H9 (cell line): ENCODE results near the gene ABCA1. TPM values are rescaled to one million over a fixed set of nuclear protein-coding genes. Genes with fewer than 3 reads are reported as not detected.
"Not testable (repeated sequence)": the region's sequence is repeated elsewhere in the genome, so short reads cannot be mapped to it uniquely, and the experiment has no call there.

Experiments used
- DNase-seq: peaks from one replicate; pipeline ENCODE4 v3.0.0-alpha.2; 2017
- H2AFZ ChIP-seq: one replicate; pipeline ENCODE4 v1.6.1; 2013; ENCODE audit warnings: mild to moderate bottlenecking, low read length, control low read depth, moderate library complexity
- H2AK5ac ChIP-seq: 2 replicates; pipeline ENCODE4 v1.6.1; 2013; ENCODE audit warnings: low read length, control low read depth, mixed read lengths; ENCODE audit not compliant: insufficient read length
- H2BK120ac ChIP-seq: one replicate; pipeline ENCODE4 v1.6.1; 2013; ENCODE audit warnings: low read depth, mild to moderate bottlenecking, low read length, control low read depth, inconsistent platforms; ENCODE audit not compliant: poor library complexity, severe bottlenecking
- H2BK12ac ChIP-seq: 2 replicates; pipeline ENCODE4 v1.6.1; 2013; ENCODE audit warnings: low read length, control low read depth, mixed read lengths, low read depth; ENCODE audit not compliant: insufficient read length
- H2BK15ac ChIP-seq: 2 replicates; pipeline ENCODE4 v1.6.1; 2013; ENCODE audit warnings: low read depth, low read length, control low read depth
- H2BK20ac ChIP-seq: one replicate; pipeline ENCODE4 v1.6.1; 2013; ENCODE audit warnings: low read depth, mild to moderate bottlenecking, low read length, control low read depth, inconsistent platforms; ENCODE audit not compliant: poor library complexity, severe bottlenecking
- H2BK5ac ChIP-seq: 2 replicates; pipeline ENCODE4 v1.6.1; 2013; ENCODE audit warnings: low read length, control low read depth, mixed read lengths; ENCODE audit not compliant: insufficient read length
- H3K14ac ChIP-seq: 2 replicates; pipeline ENCODE4 v1.6.1; 2013; ENCODE audit warnings: low read length, control low read depth; ENCODE audit not compliant: insufficient read depth
- H3K18ac ChIP-seq: 2 replicates; pipeline ENCODE4 v1.6.1; 2013; ENCODE audit warnings: low read depth, mild to moderate bottlenecking, mixed read lengths, low read length, control low read depth; ENCODE audit not compliant: insufficient read length
- H3K23ac ChIP-seq: 2 replicates; pipeline ENCODE4 v1.6.1; 2013; ENCODE audit warnings: low read length, control low read depth, mixed read lengths, low read depth; ENCODE audit not compliant: insufficient read length
- H3K23me2 ChIP-seq: 2 replicates; pipeline ENCODE4 v1.6.1; 2013; ENCODE audit warnings: low read depth, mild to moderate bottlenecking, mixed read lengths, low read length, control low read depth; ENCODE audit not compliant: insufficient read length, poor library complexity, severe bottlenecking
- H3K27ac ChIP-seq: 2 replicates; pipeline ENCODE4 v1.5.1; 2013; ENCODE audit warnings: low read length, control low read depth, mixed read lengths, low read depth; ENCODE audit not compliant: insufficient read length
- H3K27me3 ChIP-seq: 2 replicates; pipeline ENCODE4 v1.6.1; 2013; ENCODE audit warnings: low read length, control low read depth, inconsistent platforms; ENCODE audit not compliant: insufficient read depth
- H3K4ac ChIP-seq: 2 replicates; pipeline ENCODE4 v1.6.1; 2013; ENCODE audit warnings: low read depth, mild to moderate bottlenecking, control low read depth, inconsistent platforms, low read length, moderate library complexity
- H3K4me1 ChIP-seq: 2 replicates; pipeline ENCODE4 v1.6.1; 2013; ENCODE audit warnings: low read length, control low read depth, inconsistent platforms; ENCODE audit not compliant: insufficient read depth
- H3K4me2 ChIP-seq: 2 replicates; pipeline ENCODE4 v1.6.1; 2013; ENCODE audit warnings: low read length, control low read depth, mixed read lengths; ENCODE audit not compliant: insufficient read length, insufficient read depth
- H3K56ac ChIP-seq: 2 replicates; pipeline ENCODE4 v1.6.1; 2013; ENCODE audit warnings: low read depth, mild to moderate bottlenecking, mixed read lengths, low read length, control low read depth; ENCODE audit not compliant: insufficient read length
- H3K79me1 ChIP-seq: 2 replicates; pipeline ENCODE4 v1.6.1; 2013; ENCODE audit warnings: low read depth, mild to moderate bottlenecking, moderate library complexity, low read length, control low read depth, inconsistent platforms; ENCODE audit not compliant: insufficient read depth, poor library complexity, severe bottlenecking
- H3K79me2 ChIP-seq: 2 replicates; pipeline ENCODE4 v1.6.1; 2013; ENCODE audit warnings: low read length, control low read depth, inconsistent platforms; ENCODE audit not compliant: insufficient read depth
- H3K9ac ChIP-seq: 2 replicates; pipeline ENCODE4 v1.6.1; 2013; ENCODE audit warnings: low read length, control low read depth, mixed read lengths; ENCODE audit not compliant: insufficient read length; ENCODE audit errors: extremely low read depth
- H3K9me3 ChIP-seq: one replicate; pipeline ENCODE4 v1.6.1; 2013; ENCODE audit warnings: low read depth, low read length, inconsistent platforms; ENCODE audit not compliant: control insufficient read depth
- H3T11ph ChIP-seq: one replicate; pipeline ENCODE4 v1.6.1; 2013; ENCODE audit warnings: mild to moderate bottlenecking, low read length, control low read depth, inconsistent platforms
- H4K20me1 ChIP-seq: one replicate; pipeline ENCODE4 v1.6.1; 2013; ENCODE audit not compliant: control insufficient read depth, insufficient read length, insufficient read depth
- H4K5ac ChIP-seq: 2 replicates; pipeline ENCODE4 v1.6.1; 2013; ENCODE audit warnings: low read depth, mild to moderate bottlenecking, mixed read lengths, low read length, control low read depth; ENCODE audit not compliant: insufficient read length
- H4K8ac ChIP-seq: replicated peaks from 2 replicates; pipeline ENCODE4 v1.6.1; 2013; ENCODE audit warnings: low read length, control low read depth, mixed read lengths, low read depth; ENCODE audit not compliant: insufficient read length
- H4K91ac ChIP-seq: 2 replicates; pipeline ENCODE4 v1.6.1; 2013; ENCODE audit warnings: low read depth, mild to moderate bottlenecking, moderate library complexity, mixed read lengths, low read length, control low read depth; ENCODE audit not compliant: insufficient read length
- H3K27ac Mint-ChIP-seq, 3 experiments: 2 replicates in 2 of 3; 3 replicates in 1 of 3; pipeline ENCODE4 v1.8.0; 2020 to 2021; ENCODE audit warnings: mixed read lengths in 3 of 3, mild to moderate bottlenecking in 1 of 3, moderate library complexity in 1 of 3
- H3K27me3 Mint-ChIP-seq: 2 replicates; pipeline ENCODE4 v1.8.0; 2021; ENCODE audit warnings: low read depth, mild to moderate bottlenecking, moderate library complexity, mixed read lengths
- H3K36me3 Mint-ChIP-seq, 3 experiments: 2 replicates in 2 of 3; 3 replicates in 1 of 3; pipeline ENCODE4 v1.8.0; 2020 to 2021; ENCODE audit warnings: low read depth in 3 of 3, mixed read lengths in 3 of 3; ENCODE audit not compliant: insufficient read depth in 1 of 3
- H3K4me1 Mint-ChIP-seq, 2 experiments: 2 replicates each; pipeline ENCODE4 v1.8.0; 2020; ENCODE audit warnings: mixed read lengths in 2 of 2
- H3K4me3 Mint-ChIP-seq, 2 experiments: 2 replicates in 1 of 2; 3 replicates in 1 of 2; pipeline ENCODE4 v1.8.0; 2020 to 2021; ENCODE audit warnings: mild to moderate bottlenecking in 2 of 2, mixed read lengths in 2 of 2, moderate library complexity in 1 of 2
- H3K9me3 Mint-ChIP-seq, 2 experiments: 2 replicates in 1 of 2; 3 replicates in 1 of 2; pipeline ENCODE4 v1.8.0; 2020; ENCODE audit warnings: mild to moderate bottlenecking in 2 of 2, mixed read lengths in 2 of 2, moderate library complexity in 1 of 2
- WGBS: extraction: QIAGEN DNeasy Blood & Tissue Kit; methylation state at CpG from one replicate; pipeline ENCODE4 v1.1.7; 2013; ENCODE audit warnings: missing lambda C conversion rate, low lambda C conversion rate, mixed read lengths; ENCODE audit not compliant: insufficient read length; ENCODE audit errors: extremely low coverage; 5-methylcytosine and 5-hydroxymethylcytosine counted together
- total RNA-seq: library from RNA; stranded (reverse); gene quantifications from 2 replicates; pipeline ENCODE4 v1.2.1, GENCODE V29; 2021
- TF ChIP-seq, protein P1 (sequence below): fragments of 200-600 bp; sonication (generic); conservative IDR thresholded peaks from 3 replicates; pipeline ENCODE4 v1.8.0; 2021; ENCODE audit warnings: antibody characterized with exemption, mild to moderate bottlenecking

The ABCA1 gene
- total RNA-seq, 1 experiment from 2014 or later = 16.6 TPM

DNA sequence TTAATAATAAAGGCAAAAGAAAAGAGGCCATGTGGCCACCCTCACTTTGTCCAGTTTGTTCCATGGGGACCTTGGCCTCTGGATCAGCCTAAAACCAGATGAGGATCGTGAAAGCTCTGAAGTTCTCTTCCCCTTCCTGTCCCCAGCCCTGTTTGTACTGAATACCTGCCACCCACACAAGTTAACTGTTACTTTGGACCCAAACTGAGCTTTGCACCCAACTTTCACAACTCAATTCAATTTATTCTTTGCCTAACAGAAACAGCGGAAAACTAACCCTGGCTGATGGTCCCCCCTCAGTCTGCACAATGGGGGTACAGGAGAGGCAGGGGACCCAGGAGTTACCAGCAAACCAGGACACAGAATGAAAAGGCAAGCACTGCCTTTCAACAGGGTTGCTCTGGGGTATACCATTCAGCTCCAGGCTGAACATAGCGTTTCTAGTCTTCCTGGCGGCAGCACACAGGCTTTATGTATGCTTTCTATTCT is 28.2 kb downstream of the ABCA1 start:
- WGBS = no CpG with 5 or more reads among the region's 4 CpGs
- DNase-seq = no peak
- no peak overlapping the region for H3K4ac ChIP-seq
- no peak overlapping the region for H2BK120ac ChIP-seq
- no peak overlapping the region for H3K9ac ChIP-seq
- H3K27me3 Mint-ChIP-seq = no peaks in the 10 kb centered on the region
- no peak overlapping the region for H2AK5ac ChIP-seq
- no peaks in the 10 kb centered on the region for H3K79me1 ChIP-seq
- no peak overlapping the region for H2BK12ac ChIP-seq
- H3K27ac Mint-ChIP-seq = no peak overlapping the region
- H3K14ac ChIP-seq = no peak overlapping the region
- H3K23ac ChIP-seq = no peak overlapping the region
- no peak overlapping the region for H2BK5ac ChIP-seq
- H3K4me3 Mint-ChIP-seq = no peak overlapping the region
- H3K9me3 Mint-ChIP-seq = no peaks in the 10 kb centered on the region
- no peaks in the 10 kb centered on the region for H3K9me3 ChIP-seq
- no peak overlapping the region for H2BK20ac ChIP-seq
- no peak overlapping the region for H2BK15ac ChIP-seq
- H3K27ac ChIP-seq = no peak overlapping the region
- no peaks in the 10 kb centered on the region for H4K20me1 ChIP-seq
- H3K27me3 ChIP-seq = no peaks in the 10 kb centered on the region
- no peaks in the 10 kb centered on the region for H3K23me2 ChIP-seq
- H3K36me3 Mint-ChIP-seq = peaks cover 0 to 2% (median 0%) of the 10 kb centered on the region in 3 experiments; a peak in 3 of 7 replicates
- H2AFZ ChIP-seq = no peak overlapping the region
- no peak overlapping the region for H4K8ac ChIP-seq
- TF ChIP-seq, protein P1, sequence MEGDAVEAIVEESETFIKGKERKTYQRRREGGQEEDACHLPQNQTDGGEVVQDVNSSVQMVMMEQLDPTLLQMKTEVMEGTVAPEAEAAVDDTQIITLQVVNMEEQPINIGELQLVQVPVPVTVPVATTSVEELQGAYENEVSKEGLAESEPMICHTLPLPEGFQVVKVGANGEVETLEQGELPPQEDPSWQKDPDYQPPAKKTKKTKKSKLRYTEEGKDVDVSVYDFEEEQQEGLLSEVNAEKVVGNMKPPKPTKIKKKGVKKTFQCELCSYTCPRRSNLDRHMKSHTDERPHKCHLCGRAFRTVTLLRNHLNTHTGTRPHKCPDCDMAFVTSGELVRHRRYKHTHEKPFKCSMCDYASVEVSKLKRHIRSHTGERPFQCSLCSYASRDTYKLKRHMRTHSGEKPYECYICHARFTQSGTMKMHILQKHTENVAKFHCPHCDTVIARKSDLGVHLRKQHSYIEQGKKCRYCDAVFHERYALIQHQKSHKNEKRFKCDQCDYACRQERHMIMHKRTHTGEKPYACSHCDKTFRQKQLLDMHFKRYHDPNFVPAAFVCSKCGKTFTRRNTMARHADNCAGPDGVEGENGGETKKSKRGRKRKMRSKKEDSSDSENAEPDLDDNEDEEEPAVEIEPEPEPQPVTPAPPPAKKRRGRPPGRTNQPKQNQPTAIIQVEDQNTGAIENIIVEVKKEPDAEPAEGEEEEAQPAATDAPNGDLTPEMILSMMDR = no peak
- H3K4me1 Mint-ChIP-seq = peaks cover 33 to 41% of the 10 kb centered on the region in 2 experiments
- H3K4me2 ChIP-seq = no peak overlapping the region
- H3K56ac ChIP-seq = no peak overlapping the region
- H3T11ph ChIP-seq = no peak overlapping the region
- H3K18ac ChIP-seq = no peak overlapping the region
- H4K5ac ChIP-seq = no peak overlapping the region
- H3K79me2 ChIP-seq = no peaks in the 10 kb centered on the region
- H4K91ac ChIP-seq = no peak overlapping the region
- H3K4me1 ChIP-seq = 0 out of 2 replicates have a peak, but pooled peaks cover 4% of the 10 kb centered on the region

DNA sequence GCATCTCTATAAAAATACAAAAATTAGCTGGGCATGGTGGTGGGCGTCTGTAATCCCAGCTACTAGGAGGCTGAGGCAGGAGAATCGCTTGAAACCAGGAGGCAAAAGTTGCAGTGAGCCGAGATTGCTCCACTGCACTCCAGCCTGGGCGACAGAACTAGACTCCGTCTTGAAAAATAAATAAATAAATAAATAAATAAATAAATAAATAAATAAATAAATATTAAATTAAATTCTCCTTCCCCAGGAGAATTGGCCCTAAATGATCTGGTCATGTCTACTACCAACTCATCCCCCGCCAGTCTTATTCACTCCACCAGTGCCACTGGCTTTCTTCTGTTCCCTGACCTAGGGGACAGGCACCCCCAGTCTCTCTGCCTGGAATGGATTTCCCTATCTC is 29.6 kb downstream of the ABCA1 start:
- H3K23ac ChIP-seq, H3T11ph ChIP-seq, H2BK120ac ChIP-seq, H3K27me3 Mint-ChIP-seq, H2BK12ac ChIP-seq, H3K4ac ChIP-seq, H3K27ac ChIP-seq, H3K79me1 ChIP-seq, H3K36me3 Mint-ChIP-seq, H3K18ac ChIP-seq, H2AK5ac ChIP-seq, H3K4me3 Mint-ChIP-seq, H4K20me1 ChIP-seq, H4K8ac ChIP-seq, H2AFZ ChIP-seq, DNase-seq, H4K91ac ChIP-seq, H3K56ac ChIP-seq, H4K5ac ChIP-seq, H3K79me2 ChIP-seq, H2BK20ac ChIP-seq, H3K4me1 ChIP-seq, H3K9ac ChIP-seq, H2BK15ac ChIP-seq, H3K14ac ChIP-seq, H3K23me2 ChIP-seq, H2BK5ac ChIP-seq, H3K9me3 ChIP-seq, H3K4me2 ChIP-seq, H3K27me3 ChIP-seq, H3K9me3 Mint-ChIP-seq: not testable (repeated sequence)
- WGBS = no CpG with 5 or more reads among the region's 6 CpGs
- peak overlapping the region; percentile 10 to 55 (median 22); a peak in 2 of 7 replicates for H3K27ac Mint-ChIP-seq
- peaks cover 25 to 33% of the 10 kb centered on the region in 2 experiments for H3K4me1 Mint-ChIP-seq
